Astrocyte of the spinal cord (primary cell): Measurements from ENCODE around the gene ROS1.

Experiments used
- DNase-seq: peaks from one replicate; pipeline ENCODE4 v3.0.0; 2011; ENCODE audit warnings: low read depth, low spot score
- H3K4me3 ChIP-seq: 2 replicates; pipeline ENCODE4 v1.5.1; 2011; ENCODE audit warnings: low read depth, mild to moderate bottlenecking, low read length, moderate library complexity
- CTCF ChIP-seq: IDR thresholded peaks from 2 replicates; pipeline ENCODE4 v1.5.1; 2012; ENCODE audit warnings: low read depth, mild to moderate bottlenecking, low read length, inconsistent platforms
- in situ Hi-C: cut with HindIII; loops from 2 replicates; pipeline ENCODE4 v1.10.0; 2017; ENCODE audit warnings: low sequenced_read_pairs

Gene ROS1

GRCh38 chr6:117267766-117268534 is 157.8 kb downstream of the ROS1 start:
- H3K4me3 ChIP-seq = no peak overlapping the region
- TF ChIP-seq CTCF = peak; percentile 21
- in situ Hi-C loops = no loop called here
- no peak for DNase-seq

- no peak overlapping the region for H3K4me3 ChIP-seq
- DNase-seq = no peak
- in situ Hi-C loops = no loop called here
- TF ChIP-seq CTCF = no peak
Measured at GRCh38 chr6:117267054-117267347, 158.7 kb downstream of the ROS1 start.

GRCh38 chr6:117266257-117267053 is 159.3 kb downstream of the ROS1 start:
- no peak for DNase-seq
- in situ Hi-C loops = no loop called here
- H3K4me3 ChIP-seq = no peak overlapping the region
- no peak for TF ChIP-seq CTCF

- in situ Hi-C loops = no loop called here
- peak; percentile 3 for TF ChIP-seq CTCF
- peak within 1 kb of the TSS; percentile 20 for H3K4me3 ChIP-seq
- peak; percentile 29 for DNase-seq
Measured at GRCh38 chr6:117265410-117266256, 160.1 kb downstream of the ROS1 start, which contains the start of gene VGLL2. VGLL2 (plus strand) TSS chr6:117265558; CDS start chr6:117265764, 206 bp downstream.

- TF ChIP-seq CTCF = no peak
- in situ Hi-C loops = no loop called here
- DNase-seq = no peak
- H3K4me3 ChIP-seq = peak overlapping the region; percentile 20
Measured at GRCh38 chr6:117264692-117265409, 160.9 kb downstream of the ROS1 start.

GRCh38 chr6:117264369-117264691 is 161.4 kb downstream of the ROS1 start:
- H3K4me3 ChIP-seq = peak overlapping the region; percentile 20
- TF ChIP-seq CTCF = no peak
- no peak for DNase-seq
- in situ Hi-C loops = no loop called here
